Measurements from ENCODE around the gene OTUD3. TPM values are rescaled to one million over a fixed set of nuclear protein-coding genes. Genes with fewer than 3 reads are reported as not detected.

Gene OTUD3
- total and polyA plus RNA-seq, 9 of the 15 experiments (the other 6 are each of a cell fraction or from before 2014, with no cell fraction given), result 2.0 to 16.6 (median 11.0) TPM

- peak; percentile 88 for TF ChIP-seq KDM5B (IDR thresholded peaks at IDR 0.05; ENCODE audit: insufficient replicate concordance, low read depth, low read length)
- 0 out of 4 replicates have a peak, but pooled peaks of 1 of the 2 experiments have one; percentile 72 for TF ChIP-seq ZNF639 (CRISPR knock-in tag; conservative IDR thresholded peaks at IDR 0.05 in 1 of 2, IDR thresholded peaks at IDR 0.05 in 1 of 2)
- peak; percentile 57; the same call in 1 of the 2 replicates for TF ChIP-seq ZNF431 (CRISPR knock-in tag; IDR thresholded peaks at IDR 0.05)
- no peak for TF ChIP-seq TSC22D4 (tag; IDR thresholded peaks at IDR 0.05)
- no peak for TF ChIP-seq NR2F6 (CRISPR knock-in tag; IDR thresholded peaks at IDR 0.05)
- peak; percentile 81 for TF ChIP-seq SAP30 (IDR thresholded peaks at IDR 0.05; ENCODE audit: borderline replicate concordance, insufficient read depth, low read depth, low read length, poor library complexity, severe bottlenecking)
- TF ChIP-seq MAFF (IDR thresholded peaks at IDR 0.05; ENCODE audit: low read length), result no peak
- no peak for TF ChIP-seq ZFP36 (IDR thresholded peaks at IDR 0.05; ENCODE audit: low read depth, low read length, partially characterized antibody)
- peak; percentile 25 for TF ChIP-seq E2F8 (IDR thresholded peaks at IDR 0.05; ENCODE audit: low read depth, partially characterized antibody)
- no peak for TF ChIP-seq SRSF3 (IDR thresholded peaks at IDR 0.05; ENCODE audit: insufficient read depth, low read length)
- TF ChIP-seq DEAF1 (CRISPR knock-in tag; IDR thresholded peaks at IDR 0.05), result no peak
- no peak for TF ChIP-seq DACH1 (IDR thresholded peaks at IDR 0.05; ENCODE audit: partially characterized antibody)
- no peak for TF ChIP-seq ZNF41 (CRISPR knock-in tag; conservative IDR thresholded peaks at IDR 0.05)
- TF ChIP-seq RBM15 (IDR thresholded peaks at IDR 0.05; ENCODE audit: insufficient read depth, low read length), result no peak
- TF ChIP-seq AFF4 (CRISPR knock-in tag; IDR thresholded peaks at IDR 0.05), result no peak; the same call in 1 of the 2 replicates
These were observed at the start of gene OTUD3 (continued) for GRCh38 chr1:19882111-19883071.
